VCaP (cell line): ENCODE data around the gene NUDT3.
"Not testable (repeated sequence)": the region's sequence is repeated elsewhere in the genome, so short reads cannot be mapped to it uniquely, and the experiment has no call there.

Experiments used
- H3K27ac ChIP-seq: fragments of 450-650 bp; 2 replicates; pipeline ENCODE4 v1.5.1; 2017
- TF ChIP-seq, protein P1 (sequence below): fragments of 450-650 bp; conservative IDR thresholded peaks from 2 replicates; pipeline ENCODE4 v1.5.1; 2017; ENCODE audit warnings: mild to moderate bottlenecking, moderate library complexity

Gene NUDT3

DNA sequence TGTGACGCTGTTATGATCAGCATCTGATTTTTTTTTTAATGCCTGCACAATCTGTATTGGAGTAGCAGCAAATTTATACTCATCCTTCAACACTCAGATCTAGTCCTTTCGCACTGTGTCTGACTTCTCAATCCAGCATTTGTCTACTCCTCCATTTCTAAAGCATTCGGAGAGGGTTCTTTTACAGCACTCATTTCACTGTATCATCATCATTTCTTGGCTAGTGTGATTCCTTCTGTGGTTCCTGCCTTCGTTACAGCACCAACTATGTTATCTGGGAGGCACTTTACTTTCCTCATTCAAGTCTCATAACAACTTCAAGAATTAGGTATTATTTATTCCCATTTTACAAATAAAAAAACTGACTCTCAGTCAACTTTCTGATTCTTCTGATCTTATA, 18.0 kb downstream of the NUDT3 start:
- TF ChIP-seq, protein P1, sequence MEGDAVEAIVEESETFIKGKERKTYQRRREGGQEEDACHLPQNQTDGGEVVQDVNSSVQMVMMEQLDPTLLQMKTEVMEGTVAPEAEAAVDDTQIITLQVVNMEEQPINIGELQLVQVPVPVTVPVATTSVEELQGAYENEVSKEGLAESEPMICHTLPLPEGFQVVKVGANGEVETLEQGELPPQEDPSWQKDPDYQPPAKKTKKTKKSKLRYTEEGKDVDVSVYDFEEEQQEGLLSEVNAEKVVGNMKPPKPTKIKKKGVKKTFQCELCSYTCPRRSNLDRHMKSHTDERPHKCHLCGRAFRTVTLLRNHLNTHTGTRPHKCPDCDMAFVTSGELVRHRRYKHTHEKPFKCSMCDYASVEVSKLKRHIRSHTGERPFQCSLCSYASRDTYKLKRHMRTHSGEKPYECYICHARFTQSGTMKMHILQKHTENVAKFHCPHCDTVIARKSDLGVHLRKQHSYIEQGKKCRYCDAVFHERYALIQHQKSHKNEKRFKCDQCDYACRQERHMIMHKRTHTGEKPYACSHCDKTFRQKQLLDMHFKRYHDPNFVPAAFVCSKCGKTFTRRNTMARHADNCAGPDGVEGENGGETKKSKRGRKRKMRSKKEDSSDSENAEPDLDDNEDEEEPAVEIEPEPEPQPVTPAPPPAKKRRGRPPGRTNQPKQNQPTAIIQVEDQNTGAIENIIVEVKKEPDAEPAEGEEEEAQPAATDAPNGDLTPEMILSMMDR, result no peak

DNA sequence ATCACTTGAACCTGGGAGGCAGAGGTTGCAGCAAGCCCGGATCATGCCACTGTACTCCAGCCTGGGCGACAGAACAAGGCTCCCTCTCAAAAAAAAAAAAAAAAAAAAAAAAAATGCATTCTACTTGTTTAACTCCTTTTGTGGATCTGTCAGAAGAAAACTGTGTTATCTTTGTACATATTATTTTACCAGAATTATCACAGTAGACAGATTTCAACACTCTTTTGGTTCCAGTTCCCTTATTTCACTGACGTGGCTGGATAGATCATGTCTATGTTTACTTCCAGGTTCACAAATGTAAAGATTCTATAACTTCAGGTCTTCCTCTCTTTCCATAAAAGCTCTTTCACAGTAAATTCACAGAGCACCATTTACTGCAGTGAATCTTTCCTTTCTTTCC, 18.4 kb downstream of the NUDT3 start:
- TF ChIP-seq, protein P1, result no peak
- H3K27ac ChIP-seq, result no peak overlapping the region

More for the DNA sequence above, 18.0 kb downstream of the NUDT3 start:
- no peak overlapping the region for H3K27ac ChIP-seq

- no peak overlapping the region for H3K27ac ChIP-seq
- TF ChIP-seq, protein P1, result no peak
Observed at GRCh38 chr6:34373511-34373910, 19.0 kb downstream of the NUDT3 start.

GRCh38 chr6:34371865-34372264, 20.6 kb downstream of the NUDT3 start:
- not testable (repeated sequence) for H3K27ac ChIP-seq

DNA sequence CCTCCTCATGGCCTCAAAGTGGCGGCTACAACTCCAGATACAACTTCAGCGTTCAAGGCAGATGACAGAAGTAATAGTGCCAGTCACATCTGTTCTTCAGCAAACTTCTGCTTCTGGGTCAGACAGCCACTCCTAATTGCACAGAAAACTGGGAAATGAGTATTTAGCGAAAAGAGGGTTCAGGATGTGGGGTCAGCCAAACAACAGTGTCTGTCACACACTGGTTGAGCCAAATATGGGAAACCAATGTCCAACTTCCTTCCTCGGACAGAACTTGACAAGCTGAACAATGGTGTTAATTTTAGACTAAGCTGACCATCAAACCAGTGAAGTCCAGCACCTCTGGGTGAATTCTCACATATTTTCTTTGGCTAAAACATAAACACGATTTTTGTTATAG, 22.1 kb downstream of the NUDT3 start:
- no peak overlapping the region for H3K27ac ChIP-seq
- TF ChIP-seq, protein P1, result no peak

DNA sequence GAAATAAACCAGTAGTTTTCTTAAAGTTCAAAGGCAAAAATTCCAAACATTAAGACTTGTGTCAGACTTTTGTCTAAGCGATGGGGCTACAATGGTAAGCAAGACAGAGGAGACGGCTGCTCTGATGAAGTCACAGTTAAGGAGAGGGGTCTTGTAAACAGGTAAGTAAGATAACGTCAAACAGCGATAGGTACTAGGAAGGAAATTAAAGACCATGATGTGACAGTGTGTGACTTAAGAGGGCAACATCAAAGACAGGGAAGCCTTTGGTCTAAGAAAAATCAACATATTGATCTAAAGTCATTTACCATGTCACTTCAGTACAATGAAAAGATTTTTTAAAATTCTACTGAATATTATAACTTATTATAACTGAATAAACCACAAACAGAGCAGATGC, 23.1 kb downstream of the NUDT3 start:
- no peak overlapping the region for H3K27ac ChIP-seq
- TF ChIP-seq, protein P1, result no peak

DNA sequence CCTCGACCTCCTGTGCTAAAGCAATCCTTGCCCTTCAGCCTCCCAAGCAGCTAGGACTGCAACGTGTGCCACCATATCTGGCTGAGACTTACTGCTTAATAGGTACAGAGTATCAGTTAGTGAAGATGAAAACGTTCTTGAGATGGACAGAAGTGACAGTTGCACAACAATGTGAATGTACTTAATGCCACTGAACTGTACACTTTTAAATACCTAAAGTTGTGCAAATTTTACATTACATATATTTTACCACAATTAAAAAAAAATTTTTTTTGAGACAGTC, 25.9 kb downstream of the NUDT3 start:
- no peak overlapping the region for H3K27ac ChIP-seq

DNA sequence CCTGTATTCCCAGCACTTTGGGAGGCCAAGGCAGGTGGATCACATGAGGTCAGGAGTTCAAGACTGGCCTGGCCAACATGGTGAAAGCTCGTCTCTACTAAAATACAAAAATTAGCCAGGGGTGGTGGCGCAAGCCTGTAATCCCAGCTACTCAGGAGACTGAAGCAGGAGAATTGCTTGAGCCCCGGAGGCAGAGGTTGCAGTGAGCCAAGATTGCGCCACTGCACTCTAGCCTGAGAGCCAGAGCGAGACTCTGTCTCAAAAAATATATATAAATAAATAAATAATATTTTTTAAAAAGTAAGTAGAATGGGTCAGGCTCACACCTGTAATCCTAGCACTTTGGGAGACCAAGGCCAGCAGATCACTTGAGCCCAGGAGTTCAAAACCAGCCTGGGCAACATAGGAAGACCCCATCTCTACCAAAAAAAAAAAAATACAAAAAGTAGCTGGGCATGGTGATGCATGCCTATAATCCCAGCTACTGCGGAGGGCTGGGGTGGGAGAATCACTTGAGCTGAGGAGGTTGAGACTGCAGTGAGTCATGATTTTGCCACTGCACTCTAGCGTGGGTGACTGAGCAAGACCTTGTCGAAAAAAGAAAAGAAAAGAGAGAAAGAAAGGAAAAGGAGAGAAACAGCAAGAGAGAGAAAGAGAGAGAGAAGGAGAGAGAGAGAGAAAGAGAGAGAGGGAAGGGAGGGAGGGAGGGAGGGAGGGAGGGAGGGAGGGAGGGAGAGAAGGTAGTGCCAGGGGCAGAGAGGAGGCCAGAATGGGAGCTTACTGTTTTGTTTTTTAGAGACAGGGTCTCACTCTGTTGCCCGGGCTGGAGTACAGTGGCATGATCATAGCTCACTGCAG, 26.5 kb downstream of the NUDT3 start:
- H3K27ac ChIP-seq, result not testable (repeated sequence)

More for the DNA sequence above, 25.9 kb downstream of the NUDT3 start:
- TF ChIP-seq, protein P1, result no peak

GRCh38 chr6:34363681-34364075, 28.8 kb downstream of the NUDT3 start:
- peak overlapping the region; percentile 43 for H3K27ac ChIP-seq
